Dermis microvascular lymphatic vessel endothelial cell (primary cell): Measurements from ENCODE around the gene POLR3B. TPM values are rescaled to one million over a fixed set of nuclear protein-coding genes. Genes with fewer than 3 reads are reported as not detected.
A peak's percentile ranks its signal among the peaks of the same experiment; 100 is the strongest.
"Not testable (repeated sequence)": the region's sequence is repeated elsewhere in the genome, so short reads cannot be mapped to it uniquely, and the experiment has no call there.

Source experiments
- DNase-seq, 2 donors: peaks; one replicate each; pipeline versions ENCODE4 v3.0.0 to v3.0.0-alpha.2; 2010; ENCODE audit warnings: low read depth in 2 of 2
- total RNA-seq: library from RNA; depleted of rRNA; stranded (reverse); fragments of >200 nt; gene quantifications from 2 replicates; pipeline ENCODE4 v1.2.1, GENCODE V29; 2014

Gene POLR3B
- total RNA-seq, 1 donor from 2014 or later, result 6.4 TPM

DNA sequence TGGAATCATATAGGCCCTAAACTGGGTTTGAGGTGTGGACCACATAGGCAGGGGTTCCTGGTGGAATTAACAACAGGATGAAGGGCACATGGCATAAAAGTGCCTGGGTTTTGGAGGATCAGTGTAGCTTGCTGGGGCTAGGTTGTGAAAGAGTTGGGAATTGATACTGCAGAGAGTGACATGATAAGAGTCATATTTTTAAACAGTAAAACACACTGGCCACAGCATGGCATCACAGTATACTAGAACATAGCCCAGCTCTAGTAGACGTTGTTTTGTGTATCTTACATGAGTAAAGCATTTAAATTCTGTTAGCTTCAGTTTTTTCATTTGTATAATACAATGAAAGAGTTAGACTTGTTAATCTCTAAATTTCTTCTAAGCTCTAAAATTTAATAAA, 102.0 kb downstream of the POLR3B start:
- no peak for DNase-seq

DNA sequence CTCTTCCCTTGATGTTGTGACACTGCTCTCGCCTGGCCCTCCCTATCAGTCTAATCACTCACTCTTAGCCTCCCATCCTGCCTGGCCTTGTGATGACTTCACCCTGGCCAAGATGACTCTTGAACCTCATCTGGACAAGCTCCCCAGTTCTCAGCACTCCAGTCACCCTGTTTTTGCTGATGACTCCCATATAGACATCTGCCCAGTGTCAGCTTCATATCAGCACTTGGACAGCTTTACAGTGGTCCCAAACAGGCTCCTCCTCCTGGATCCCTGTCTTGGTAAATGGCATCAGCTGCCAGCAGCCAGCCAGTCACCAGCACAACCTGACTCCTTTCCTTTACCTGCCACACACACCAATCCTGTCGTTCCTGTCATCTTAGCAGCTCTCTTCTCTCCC, 104.2 kb downstream of the POLR3B start:
- no peak for DNase-seq

DNA sequence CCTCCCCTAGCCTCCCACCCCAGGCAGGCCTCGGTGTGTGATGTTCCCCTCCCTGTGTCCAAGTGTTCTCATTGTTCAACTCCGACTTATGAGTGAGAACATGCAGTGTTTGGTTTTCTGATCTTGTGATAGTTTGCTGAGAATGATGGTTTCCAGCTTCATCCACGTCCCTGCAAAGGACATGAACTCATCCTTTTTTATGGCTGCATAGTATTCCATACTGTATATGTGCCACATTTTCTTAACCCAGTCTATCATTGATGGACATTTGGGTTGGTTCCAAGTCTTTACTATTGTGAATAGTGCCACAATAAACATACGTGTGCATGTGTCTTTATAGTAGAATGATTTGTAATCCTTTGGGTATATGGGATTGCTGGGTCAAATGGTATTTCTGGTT, 108.1 kb downstream of the POLR3B start:
- not testable (repeated sequence) for DNase-seq

DNA sequence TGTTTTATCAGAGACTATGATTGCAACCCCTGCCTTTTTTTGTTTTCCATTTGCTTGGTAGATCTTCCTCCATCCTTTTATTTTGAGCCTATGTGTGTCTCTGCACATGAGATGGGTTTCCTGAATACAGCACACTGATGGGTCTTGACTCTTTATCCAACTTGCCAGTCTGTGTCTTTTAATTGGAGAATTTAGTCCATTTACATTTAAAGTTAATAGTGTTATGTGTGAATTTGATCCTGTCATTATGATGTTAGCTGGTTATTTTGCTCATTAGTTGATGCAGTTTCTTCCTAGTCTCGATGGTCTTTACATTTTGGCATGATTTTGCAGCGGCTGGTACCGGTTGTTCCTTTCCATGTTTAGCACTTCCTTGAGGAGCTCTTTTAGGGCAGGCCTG, 118.1 kb downstream of the POLR3B start:
- DNase-seq, result not testable (repeated sequence)

DNA sequence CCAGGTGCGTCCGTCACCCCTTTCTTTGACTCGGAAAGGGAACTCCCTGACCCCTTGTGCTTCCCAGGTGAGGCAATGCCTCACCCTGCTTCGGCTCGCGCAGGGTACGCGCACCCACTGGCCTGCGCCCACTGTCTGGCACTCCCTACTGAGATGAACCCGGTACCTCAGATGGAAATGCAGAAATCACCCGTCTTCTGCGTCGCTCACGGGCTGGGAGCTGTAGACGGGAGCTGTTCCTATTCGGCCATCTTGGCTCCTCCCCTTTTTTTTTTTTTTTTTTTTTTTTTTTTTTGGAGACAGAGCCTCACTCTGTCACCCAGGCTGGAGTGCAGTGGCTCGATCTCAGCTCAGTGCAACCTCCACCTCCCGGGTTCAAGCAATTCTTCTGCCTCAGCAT, 120.1 kb downstream of the POLR3B start:
- DNase-seq, result not testable (repeated sequence)

DNA sequence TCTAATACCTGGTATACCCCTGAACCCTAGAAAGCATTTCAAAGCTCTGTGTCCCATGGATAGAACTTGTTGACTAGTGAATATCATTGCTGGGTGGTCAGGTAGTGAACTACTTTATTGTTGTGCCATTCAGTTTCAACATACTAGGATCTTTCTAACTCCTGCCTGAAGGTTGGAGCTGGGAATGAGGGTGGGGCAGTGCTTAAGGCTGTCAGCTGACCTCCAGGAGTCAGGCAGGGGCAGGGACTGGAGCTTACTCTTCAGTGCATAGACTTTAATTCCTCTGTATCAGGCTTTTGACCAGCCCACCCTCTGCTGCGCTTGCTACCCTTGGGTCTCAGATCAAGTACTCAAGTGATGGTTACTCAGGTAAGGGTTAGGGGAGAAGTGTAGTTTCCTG, 122.7 kb downstream of the POLR3B start:
- no peak for DNase-seq

DNA sequence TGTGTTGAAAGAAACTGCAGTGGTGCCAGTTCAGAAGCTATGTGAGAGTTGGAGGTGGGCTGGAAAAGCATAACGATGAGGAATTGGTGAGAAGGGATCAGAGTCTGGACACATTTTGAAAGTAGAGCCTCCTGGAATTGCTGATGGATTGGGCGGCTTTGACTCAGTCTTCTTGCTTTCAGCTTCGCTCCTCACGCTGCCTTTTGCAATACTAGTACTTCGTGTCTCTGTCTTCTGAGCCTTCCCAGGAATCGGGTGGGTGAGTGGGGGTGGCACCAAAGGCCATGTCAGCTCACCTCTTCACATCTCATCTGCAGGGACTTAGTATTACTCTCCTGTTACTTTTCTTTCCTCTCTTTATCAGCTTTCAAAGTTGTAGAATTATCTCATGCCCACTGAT, 123.7 kb downstream of the POLR3B start:
- DNase-seq, result no peak

DNA sequence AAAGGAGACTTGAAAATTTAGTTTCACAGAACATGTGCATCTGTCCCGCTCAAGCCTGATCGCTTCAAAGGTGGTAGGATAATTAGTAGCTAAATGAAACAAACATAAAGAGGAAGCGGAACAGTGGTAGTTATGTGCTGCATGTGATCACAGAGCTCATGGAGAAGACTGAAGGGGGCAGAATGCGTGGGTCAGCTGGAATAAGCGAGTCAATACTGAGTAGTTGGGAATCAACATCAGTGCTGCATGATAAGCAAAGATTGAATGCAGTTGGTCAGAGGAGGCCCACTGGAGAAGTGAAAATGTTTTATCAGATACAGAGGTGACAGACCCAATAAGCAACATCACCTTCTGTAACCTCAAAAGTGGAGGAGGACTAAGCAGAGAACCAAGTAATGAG, 130.1 kb downstream of the POLR3B start:
- DNase-seq, result no peak

DNA sequence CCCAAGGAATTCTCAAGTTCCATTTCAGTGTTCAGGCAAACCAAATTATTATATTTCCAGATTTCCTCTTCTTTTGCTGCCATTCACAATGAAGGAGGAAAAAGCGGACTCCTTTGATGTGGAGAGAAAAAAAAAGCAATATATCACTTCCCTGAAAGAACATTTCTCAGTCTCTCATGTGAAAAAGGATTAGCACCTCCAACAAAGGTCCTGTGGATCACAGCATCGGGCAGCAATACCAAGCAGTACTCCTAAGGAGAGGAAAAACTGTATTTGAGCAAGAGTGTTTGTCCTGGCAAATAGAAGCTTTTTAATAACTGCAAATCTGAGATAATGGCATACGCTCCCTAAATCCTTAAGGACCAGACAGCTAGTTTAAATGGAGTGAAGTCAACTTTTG, 131.3 kb downstream of the POLR3B start:
- DNase-seq, result no peak

DNA sequence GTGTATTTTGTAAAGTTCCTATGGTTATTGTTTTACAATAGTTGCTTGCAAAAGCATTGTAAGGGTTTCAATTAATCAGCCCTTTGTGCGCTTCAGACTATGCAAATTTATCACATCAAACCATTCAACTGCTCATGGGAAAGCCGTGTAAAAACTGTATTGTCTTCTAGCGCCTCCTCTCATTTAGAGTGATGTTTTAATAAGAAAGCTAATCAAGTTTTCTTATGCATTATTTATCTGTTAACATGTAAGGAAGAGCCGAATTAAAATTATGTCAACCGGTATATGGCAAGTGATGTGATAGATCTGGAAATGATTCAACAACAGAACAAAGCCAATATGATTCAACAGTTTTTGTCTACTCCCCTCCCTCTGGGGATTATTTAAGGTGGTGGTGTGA, 132.7 kb downstream of the POLR3B start:
- no peak for DNase-seq

DNA sequence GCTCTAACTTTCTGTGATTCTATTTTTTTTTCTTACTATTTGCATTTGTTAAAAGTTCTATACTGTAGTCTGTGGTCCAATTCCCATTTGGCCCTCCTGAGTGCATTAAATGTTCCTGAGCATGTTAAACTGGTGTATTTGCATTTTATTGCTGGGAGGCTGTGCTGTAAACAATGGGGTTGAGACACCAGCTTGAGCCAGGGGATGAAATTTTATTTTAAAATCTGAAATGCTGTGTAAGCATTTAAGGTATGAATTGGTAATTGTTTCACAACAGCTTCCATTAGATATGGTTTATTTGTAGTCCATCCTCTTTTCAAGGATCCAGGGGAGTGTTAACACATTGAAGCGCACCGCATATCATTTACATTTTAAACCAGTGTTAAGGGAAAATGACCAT, 135.3 kb downstream of the POLR3B start:
- no peak for DNase-seq

DNA sequence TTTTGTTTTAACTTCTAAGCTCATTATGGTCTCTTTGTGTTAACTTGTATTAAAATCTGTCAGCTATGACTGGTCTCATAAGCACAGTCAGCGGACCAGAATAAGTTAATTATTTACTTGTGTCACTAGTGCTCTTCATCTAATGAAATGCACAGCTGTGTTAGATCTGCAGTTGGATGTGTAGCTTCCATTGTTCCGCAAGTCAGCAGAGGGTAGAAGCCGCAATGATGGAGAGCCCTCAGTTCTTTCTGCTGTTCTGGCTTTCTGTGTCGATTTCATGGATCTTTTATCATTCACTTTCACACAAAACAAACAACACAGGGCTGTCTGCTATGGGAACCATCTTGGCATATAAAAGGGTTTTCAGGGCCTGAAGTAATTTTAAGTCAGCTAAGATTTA, 136.0 kb downstream of the POLR3B start:
- DNase-seq, result no peak

DNA sequence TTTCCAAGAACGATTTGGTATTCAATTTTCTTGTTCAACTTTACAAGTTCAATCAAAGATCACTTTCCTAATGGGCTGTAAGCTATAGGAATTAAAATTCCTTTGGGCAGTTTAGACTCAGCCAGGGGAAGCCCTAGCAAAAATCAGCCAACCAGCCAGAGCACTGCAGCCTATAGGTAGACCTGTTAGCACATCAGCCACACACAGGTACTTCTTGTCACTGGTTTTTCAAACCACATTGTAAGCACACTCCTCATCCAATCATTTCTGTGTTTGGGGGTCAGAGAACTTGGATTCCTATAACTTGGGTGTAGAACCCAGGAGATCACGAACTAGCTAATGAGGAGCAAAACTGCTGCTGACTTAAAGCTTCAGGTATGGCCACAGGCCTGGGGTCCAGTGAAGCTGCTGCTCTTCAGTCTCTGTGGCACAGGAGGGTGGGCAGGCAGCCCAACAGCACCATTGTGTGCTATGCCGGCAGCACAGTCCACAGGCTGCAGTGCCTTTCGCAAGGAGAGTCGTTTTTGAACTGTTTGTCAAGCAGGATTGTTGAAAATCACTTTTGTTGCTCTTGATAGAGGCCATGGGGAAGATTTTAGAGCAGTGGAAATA, 137.9 kb downstream of the POLR3B start:
- no peak for DNase-seq

DNA sequence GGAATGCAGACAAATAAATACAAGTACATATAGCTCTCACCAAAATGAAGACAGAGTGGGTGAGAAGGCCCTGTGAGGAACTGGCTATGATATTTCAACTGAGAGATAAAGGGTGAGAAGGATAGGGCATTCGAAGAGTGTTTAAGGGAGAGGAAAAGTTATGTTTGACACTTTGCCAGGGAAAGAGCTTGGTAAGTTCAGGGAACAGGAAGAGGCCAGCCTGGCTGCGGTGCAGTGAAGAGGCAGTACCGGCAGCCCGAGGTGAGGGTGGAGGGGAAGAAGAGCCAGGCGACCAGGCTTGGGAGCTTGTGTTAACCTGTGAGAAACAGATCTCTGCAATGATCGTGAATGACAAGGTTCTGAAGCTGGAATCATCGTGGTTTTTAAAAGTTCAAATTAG, 140.5 kb downstream of the POLR3B start:
- DNase-seq, result peak; percentile 12 to 79

DNA sequence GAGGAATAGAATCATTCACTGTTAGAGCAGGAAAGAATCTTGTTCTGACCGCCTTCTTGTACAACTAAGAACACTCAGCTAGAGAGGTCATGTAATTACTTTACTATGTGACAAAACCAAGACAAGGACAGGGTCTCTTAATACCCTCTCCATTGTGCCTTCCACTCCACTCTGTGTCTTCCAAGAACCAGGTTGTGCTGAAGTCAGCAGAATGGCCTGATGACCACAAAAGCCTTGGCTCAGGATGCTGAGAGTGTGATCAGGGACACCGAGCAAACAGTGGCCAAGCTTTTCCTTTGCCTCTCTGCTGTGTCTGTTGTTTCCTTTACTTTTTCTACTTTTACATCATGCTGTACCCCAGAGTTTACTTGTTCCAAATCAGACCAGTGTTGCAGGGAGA, 142.1 kb downstream of the POLR3B start:
- DNase-seq, result no peak

DNA sequence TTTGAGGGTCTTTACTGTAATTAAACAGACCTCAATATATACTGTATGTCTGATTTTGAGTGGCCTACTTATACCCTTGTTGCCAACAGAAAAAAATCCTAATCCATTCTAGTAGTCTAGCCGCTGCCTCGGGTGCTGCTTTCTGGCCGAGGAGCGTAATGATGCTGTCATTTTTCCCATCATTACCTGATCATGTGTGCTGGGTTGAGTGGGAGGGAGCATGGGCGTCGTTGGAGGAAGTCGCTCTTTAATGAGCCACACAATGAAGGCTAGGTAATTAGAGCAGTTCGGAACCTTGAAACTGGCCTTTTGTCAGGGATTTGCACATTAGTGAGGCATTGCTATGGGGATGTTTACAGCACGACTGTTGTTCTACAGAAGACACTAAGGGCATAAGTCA, 149.1 kb downstream of the POLR3B start:
- no peak for DNase-seq

DNA sequence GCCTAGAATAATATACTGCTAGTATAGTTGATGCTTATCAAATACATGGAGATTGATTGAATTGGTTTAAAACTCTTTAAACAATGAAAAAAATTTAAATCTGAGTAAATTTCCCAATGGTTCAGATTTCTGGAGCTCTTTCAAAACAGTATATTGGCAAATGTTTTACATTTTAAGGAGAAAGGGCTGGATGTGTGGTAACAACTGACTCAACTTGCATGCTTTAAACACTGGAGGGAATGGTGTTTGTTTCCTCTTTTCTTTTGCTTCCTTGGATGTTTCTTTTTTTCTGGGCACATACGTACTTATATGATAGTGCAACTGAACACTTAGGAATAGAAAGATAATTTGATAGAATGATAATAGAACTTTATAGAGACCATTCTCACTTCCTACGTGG, 151.4 kb downstream of the POLR3B start:
- no peak for DNase-seq

DNA sequence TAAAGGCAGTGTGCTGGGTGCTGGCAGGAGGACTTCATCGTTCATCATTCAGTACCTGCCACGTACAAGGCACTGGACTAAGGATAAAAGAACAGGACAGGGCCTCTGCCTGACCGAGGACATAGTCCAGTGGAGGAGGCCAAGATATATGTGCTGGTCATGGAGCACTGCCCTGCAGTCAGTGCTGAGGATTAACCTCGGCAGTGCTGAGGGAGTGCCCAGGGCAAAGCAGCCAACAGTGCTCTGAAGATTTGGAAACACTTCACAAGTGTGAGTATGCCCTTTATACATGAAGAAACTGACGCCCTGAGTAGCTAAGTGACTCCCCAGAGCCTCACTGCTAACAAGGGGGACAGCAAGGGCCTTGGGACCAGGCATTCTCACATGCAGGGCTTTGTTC, 153.8 kb downstream of the POLR3B start:
- no peak for DNase-seq

DNA sequence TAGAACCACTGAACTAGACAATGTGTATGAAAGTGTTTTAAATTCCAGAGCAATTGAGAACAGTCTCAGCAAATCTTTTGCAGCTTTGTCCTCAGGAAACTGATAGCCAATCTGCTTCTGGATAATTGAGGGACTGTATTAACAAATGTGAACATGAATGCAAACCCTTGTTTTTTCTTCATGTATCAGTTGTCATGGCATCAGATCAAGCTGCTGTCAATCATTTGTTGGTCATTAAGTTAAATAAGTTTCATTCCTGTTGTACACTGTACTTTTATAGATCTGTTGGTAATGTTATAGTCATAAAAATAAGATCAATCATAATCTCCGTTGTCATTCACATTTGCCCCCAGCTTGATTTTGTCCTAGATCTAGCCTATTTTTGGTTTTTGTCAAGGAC, 159.8 kb downstream of the POLR3B start:
- DNase-seq, result no peak

DNA sequence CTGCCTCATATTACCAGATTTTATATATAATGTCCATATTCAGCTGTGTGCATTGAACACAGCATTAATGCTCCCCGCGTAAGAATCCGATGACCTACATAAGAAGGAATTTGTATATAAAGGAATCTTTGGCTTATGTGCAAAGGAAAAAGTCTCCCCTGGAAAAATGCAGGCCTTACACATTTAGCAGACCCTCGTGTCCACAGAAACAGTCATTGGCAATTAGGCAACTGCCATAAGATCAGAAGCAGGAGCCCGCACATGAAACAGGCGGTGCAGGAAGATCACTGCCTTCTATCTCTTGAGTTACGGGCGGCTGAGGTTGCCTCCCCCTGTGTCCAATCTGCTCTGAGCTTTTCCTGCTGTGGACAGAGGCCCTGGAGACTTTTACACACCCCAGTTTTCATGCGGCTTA, 162.1 kb downstream of the POLR3B start:
- DNase-seq, result no peak

DNA sequence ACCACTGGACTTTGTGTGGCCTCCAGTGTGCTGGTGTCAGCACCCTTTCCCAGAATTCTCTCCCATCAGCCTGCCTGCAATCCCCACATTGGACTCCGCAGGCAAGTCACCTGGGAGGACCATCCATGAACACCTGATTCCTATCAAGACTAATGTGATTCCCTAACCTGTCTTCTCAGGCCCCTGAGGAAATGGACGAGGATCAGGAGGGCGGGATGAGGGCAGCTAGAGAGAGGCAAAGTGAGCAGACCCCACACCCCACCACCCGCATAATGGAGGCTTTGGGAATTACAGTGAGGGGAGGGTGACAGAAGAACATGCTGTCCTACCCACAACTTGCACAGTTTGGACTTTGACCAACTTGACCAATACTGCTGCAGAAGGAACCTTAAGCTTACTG, 164.4 kb downstream of the POLR3B start:
- no peak for DNase-seq

DNA sequence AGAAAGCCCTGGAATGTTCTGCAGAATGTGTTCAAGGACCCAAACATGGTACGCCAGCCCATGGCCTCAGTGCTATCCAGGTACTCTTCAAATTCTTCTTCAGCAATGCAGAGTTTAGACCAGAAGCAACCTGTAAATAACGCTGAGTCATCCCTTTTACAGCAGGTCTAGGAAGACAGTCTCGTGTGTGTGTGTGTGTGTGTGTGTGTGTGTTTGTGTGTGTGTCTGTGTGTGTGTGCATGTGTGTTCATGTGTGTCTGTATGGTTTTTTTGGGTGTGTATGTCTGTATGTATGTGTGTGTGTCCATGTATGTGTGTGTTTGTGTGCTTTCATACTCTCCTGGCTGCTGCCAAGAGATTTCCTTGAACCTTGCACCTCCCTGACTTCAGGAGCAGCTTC, 165.2 kb downstream of the POLR3B start:
- DNase-seq, result no peak

DNA sequence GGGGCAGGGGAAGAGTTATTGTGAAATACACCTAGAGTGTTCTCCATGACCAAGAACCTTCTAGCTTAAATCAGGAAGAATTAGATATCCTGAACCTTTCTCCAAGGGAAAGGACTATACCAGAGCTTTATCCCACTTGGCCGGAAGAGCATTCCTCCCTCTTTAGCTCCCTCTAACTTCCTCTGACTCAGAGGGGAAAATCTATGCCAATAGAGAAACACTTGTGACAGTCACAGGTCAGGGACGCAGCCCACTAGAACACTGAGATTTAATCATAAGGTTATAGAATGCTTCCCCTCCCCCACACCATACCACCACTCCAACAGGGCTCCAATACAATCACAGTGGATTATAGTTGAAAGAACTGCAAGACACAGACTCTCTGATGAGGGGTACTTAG, 169.8 kb downstream of the POLR3B start:
- peak in 1 of 2 donors; percentile 48 for DNase-seq

DNA sequence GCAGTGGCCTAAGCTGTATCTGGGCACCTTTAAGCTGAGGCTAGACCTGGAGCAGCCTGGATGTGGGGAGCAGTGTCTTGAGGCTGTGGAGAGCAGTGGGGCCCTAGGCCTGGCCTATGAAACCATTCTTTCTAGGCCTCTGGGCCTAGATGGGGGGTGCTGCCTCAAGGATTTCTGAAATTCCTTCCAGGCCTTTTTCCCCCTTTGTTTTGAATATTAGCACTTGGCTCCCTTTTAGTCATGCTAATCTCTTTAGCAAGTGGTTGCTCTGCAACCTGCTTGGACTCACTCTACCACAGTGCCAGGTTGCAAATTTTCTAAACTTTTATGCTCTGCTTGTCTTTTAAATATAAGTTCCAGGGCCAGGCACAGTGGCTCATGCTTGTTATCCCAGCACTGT, 183.7 kb downstream of the POLR3B start:
- DNase-seq, result no peak
